NCI-H1417 (cell line): ENCODE results near the gene MRTFA.

Experiments used
- DNase-seq, 3 experiments: peaks; one replicate each; lab custom pipeline; 2025; lab: John Stamatoyannopoulos, UW

Gene MRTFA

DNA sequence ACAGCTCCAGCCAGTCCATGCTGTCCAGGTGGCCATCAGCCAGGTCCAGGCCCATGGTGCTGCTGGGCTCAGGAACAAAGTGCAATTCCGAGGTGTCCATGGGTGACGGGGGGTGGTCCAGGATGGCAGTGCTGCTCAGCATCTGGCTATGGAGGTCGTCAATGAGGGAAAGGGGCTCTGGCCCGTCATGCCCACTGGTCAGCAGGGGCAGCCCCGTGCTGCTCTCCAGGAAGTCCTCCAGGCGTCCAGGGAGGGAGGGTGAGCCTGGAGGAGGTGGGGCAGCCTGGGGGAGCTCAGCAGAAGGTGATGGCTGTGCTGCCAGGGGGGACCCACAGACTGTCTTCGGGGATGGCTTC is 225.0 kb downstream of the MRTFA start:
- DNase-seq, result no peak

DNA sequence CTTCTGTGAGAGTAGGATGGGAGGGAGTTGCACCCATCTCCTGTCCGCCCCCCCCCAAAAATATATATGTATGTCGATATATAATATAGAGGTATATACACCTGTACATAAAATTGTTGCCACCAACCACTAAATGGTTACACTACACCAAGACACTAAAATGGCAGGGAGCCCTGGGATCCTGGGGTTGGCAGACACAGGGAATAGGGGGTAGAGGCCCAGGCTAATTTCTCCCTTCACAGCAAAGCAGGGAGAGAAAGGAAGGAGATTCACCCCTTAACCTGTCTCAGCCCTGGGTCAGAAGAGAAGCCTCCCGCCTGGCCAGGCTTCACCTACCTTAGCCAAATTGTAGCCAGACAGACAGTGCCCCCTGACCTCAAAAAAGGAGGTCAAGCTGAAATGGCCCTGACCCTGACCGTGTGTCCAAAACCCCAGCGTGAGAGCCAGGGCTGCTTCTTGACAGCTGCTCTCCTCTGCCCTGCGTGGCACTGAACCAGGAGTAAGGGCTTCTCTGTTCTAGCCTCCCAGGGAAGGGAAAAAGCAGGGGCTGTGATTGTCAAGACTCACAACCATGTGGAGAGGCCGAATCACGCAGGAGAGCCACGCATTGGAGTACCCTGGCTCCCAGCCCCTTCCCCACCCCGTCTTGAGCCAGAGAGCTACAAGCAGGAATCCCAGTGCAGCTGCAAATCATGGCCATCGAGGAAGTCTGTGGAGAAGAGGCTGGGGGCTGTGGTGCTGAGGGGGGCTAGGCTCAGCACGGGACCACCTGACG is 225.6 kb downstream of the MRTFA start:
- DNase-seq, result no peak

DNA sequence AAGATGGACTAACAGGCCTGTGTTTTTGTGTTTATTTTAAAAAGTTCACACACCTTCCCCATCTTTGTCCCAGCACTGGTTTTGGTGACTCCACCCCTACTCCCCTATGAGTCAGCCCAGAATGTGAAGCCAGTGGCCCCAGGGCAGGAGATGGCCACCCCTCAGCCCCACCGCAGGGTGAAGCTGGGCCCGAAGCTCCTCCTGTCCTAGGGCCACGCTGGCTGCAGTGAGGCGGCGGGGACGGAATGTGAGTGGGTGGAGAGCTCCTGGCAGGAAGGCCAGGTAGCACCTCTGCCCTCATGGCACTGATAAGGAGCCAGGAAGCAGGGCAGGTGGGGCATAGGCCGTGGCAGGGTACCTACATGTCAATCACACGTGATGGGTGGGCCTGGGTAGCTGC is 226.2 kb downstream of the MRTFA start:
- no peak for DNase-seq

DNA sequence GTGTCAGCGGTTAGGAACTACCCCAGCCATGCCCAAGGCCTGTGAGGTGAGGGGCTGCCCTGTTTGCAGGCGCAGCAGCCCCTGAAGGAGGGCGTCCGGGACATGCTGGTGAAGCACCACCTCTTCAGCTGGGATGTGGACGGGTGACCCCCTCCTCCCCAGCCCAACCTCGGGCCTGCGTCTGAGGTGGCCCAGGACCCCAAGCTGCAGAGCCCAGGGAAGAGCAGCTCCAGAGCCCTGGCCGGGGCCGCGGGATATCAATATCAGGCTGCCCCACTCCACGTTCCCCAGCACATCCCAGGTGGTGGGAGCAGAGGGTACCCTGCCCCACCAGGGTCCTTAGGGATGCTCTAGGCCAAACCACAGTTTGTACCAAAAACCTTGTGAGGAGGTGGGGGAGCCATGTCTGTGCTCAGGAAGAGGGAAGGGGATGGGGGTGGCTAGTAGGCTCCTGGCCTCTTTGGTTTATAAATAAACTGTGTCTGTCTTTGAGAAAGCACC is 226.9 kb downstream of the MRTFA start:
- DNase-seq, result no peak

DNA sequence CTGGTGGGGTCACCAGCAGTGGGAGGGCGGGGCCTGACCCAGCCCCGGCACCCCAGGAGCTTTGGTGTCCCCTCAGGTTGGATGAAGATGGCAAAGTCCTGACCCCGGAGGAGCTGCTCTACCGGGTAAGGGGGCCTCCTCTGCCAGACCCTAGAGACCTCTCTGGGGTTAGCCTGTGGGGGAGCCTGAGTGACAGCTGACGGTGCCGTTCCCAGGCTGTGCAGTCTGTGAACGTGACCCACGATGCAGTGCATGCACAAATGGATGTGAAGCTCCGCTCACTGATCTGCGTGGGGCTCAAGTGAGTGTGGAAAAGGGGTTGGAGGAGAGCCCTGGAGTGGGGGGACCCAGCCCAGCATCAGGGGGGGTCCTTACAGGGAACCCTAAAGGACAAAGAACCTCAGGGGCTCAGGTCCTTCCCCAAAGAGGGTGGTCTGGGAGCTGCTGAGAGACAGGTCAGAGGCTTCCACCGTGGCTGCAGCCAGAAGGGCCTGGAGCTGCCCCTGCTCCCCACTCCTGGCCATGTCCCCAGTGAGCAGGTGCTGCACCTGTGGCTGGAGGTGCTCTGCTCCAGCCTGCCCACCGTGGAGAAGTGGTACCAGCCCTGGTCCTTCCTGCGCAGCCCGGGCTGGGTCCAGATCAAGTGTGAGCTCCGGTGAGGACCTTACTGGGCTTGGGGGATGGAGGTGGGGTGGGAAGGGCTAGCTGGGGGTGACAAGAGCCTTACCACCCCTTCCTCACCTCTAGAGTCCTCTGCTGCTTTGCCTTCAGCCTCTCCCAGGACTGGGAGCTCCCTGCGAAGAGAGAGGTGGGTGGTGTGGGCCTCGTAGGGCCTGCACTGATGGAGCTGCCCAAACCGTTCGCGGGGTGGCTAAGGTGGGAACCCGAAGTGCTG is 227.6 kb downstream of the MRTFA start:
- no peak for DNase-seq

DNA sequence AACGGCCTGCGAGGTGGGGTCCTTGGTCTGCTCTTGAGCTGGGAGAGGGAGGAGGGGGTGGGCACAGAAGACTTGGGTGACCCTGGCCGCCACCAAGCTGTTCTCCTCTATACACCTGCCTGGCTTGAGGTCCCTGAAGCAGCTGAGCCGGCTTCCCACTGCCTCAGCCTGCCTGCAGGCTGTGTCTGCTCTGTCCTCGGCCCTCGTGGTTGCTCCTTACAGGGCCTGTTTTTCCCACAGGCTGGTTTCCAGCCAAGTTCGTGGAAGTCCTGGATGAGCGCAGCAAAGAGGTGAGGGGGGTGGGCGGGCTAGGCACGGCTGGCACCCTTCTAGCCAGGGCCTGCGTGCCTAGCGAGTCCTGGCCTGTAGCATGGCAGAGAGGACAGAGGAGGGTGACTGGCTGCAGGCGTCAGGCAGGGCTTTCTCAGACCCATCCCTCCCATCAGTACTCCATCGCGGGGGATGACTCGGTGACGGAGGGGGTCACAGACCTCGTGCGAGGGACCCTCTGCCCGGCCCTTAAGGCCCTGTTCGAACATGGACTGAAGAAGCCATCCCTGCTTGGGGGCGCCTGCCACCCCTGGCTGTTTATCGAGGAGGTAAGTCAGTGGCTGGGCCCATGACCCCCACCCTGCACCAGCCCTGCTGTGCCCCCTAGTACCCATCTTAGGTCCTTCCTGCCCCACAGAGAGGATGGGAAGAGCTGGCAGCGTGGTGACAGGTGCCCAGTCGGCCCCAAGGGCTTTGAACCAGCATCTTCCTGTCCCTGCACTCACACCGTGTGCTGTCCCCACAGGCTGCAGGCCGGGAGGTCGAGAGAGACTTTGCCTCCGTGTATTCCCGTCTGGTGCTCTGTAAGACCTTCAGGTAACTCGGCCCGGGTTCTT is 228.4 kb downstream of the MRTFA start:
- DNase-seq, result no peak

DNA sequence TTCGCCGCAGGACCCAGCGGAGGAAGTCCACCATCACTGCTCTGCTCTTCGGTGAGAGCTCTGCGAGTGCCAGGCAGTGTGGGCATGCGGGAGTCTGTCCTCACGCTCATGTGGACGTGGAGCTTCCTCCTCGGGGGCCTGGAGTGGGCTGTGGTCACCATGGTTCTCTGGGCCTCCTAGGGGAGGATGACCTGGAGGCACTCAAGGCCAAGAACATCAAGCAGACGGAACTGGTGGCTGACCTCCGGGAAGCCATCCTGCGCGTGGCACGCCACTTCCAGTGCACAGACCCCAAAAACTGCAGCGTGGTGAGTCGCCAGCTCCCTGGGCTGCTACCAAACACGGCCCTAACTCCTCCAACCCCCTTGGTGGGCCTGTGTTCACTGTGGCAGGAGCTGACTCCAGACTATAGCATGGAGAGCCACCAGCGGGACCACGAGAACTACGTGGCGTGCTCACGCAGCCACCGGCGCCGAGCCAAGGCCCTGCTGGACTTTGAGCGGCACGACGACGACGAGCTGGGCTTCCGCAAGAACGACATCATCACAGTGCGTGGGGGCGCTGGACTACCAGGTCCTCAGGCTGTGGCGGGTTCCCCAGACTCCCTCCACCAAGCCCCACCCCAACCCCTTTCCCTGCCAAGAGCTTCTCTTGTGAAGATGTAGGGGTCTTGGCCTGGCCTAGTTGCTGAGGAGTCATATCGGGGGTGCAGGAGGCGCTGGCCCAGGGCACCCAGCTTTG is 229.3 kb downstream of the MRTFA start:
- no peak for DNase-seq

DNA sequence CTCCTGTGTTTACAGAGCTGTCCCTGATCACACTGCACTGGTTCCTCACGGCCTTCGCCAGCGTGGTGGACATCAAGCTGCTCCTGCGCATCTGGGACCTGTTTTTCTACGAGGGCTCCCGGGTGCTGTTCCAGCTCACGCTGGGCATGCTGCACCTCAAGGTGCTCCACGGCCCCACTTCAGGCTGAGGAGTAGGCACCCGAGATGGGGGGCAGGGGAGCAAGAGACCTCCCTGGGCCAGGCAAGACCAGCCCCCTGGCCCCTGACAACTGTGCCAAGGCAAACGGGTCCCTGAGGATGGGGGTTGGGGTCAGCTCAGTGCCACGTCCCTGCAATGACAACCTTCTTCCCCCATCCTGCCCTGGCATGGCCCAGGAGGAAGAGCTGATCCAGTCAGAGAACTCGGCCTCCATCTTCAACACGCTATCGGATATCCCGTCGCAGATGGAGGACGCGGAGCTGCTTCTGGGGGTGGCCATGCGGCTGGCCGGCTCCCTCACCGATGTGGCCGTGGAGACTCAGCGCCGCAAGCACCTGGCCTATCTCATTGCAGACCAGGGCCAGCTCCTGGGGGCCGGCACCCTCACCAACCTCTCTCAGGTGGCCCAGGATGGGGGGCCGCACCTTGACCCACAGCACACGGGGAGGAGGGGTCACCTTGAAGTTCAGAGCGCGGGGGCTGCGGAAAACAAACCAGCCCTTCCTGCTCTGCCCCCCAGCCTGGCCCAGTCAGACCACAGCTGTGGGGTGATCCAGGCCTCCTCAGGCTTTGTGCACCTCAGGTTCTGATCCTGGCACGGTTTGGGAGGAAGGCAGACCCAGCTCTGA is 230.2 kb downstream of the MRTFA start:
- DNase-seq, result no peak

DNA sequence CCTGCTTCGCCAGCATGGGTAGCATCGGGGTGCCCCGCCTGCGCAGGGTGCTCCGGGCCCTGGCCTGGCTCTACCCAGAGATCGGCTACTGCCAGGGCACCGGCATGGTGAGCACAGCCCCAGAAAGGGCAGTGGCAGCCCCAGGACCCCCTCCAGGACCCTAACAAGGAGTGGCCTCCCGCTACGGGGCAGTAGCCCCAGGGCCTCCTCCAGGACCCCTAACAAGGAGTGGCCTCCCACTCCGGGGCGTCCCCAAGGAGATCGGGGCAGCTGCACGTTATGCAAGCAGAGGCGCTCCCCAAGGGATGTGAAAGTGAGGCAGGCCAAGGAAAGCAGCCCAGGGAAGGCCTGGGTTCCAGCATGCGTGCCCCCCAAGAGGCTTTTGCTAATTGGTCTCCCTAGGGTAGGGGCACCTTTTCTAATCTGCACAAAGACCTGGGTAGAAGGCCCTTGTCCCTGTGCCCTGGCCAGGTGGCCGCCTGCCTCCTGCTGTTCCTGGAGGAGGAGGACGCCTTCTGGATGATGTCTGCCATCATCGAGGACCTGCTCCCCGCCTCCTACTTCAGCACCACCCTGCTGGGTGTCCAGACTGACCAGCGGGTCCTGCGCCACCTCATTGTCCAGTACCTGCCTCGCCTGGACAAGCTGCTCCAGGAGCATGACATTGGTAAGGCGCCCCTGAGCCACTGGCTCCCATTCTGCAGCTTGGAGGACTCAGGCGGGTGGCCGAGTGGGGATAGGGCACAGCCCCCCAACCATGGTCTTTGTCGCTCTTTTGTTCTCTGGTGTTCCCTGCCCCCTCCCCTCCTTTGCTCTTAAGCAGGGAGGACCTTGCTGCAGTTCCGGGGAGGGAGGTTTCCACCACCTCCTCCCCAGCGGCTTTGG is 231.1 kb downstream of the MRTFA start:
- DNase-seq, result no peak

DNA sequence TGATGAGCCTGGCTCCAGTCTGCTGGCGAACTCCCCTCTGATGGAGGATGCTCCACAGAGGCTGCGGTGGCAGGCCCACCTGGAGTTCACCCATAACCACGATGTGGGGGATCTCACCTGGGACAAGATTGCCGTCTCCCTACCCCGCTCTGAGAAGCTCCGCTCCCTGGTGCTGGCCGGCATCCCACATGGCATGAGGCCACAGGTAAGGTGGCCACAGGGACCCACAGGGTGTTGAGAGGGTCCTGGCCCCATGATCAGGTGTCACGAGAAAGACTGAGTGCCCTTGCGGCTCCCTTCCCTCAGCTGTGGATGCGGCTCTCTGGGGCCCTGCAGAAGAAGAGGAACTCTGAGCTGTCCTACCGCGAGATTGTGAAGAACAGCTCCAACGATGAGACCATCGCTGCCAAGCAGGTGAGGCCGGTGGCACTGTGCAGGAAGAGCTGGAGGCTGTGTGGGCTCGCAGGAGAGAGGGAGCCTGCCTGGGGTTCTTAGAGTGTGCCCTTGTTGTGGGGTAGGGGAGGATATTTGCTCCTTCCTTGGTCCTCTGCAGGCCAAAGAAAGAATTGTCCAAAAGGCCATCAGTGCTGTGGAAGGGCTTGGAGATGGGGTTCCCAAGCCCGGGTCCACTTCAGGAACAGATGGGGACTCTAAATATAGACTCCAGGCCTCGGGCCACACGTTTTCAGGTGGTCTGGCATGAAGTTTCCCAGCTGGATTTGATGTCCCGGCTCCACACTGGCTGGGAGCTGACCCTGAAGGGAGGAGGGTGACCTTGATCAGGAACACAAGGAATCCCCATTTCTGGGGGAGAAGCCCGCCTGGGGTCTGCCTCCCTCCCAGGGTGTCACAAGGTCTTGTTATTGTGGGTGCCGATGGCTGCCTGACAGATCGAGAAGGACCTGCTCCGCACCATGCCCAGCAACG is 232.0 kb downstream of the MRTFA start:
- no peak for DNase-seq

DNA sequence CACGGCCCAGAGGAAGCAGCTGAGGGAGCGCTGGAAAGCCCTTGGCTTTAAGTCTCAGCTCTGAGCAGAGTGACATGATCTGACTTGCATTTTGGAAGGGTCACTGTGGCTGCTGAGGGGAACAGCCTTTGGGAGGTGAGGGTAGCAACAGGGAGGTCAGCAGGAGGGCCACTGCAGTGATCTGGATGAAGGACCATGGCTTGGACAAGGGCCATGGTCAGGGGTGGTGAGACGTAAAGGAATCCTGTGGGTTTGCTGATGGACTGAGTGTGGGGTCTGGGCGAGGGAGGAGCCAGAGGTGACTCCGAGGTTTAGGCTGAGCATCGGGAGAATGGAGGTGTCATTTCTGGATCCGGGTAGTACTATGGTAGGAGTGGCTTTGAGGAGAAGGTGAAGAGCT is 232.9 kb downstream of the MRTFA start:
- DNase-seq, result no peak

DNA sequence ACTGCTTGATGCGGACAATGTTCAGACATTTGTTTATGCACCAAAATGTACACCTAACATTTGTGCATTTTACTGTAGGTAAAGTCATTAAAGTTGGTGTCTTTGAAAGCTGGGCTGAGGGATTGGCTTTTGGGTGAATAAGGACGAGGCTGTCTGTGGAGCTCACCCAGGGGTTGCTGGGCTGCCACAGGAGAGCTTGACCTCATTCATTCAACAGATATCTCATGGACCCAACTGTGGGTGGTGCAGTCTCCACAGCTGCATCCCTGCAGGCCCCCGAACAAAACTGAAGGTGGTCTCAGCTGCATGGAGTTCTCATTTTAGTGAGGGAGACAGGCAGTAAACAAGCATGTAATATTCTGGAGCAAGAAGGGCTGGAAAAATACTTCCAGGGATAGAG is 233.4 kb downstream of the MRTFA start:
- no peak for DNase-seq

DNA sequence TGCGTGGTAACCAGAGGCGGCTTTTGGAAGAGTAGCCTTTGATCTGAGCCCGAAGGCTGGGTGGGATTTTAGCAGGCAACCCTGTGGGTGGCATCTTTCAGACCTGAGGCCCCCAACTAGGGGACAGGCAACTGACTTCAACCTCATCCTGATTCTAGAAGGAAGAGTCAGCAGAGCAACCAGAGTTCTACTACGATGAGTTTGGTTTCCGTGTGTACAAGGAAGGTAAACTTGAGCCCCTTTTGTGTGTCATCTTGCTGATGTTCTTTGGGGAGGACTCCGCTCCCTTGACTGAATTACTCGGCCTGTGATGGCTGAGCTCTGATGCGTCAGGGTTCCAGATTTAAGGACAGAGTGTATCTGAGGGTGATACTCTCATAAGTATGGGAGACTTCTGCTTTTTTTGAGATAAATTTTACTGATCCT is 234.5 kb downstream of the MRTFA start:
- no peak for DNase-seq

DNA sequence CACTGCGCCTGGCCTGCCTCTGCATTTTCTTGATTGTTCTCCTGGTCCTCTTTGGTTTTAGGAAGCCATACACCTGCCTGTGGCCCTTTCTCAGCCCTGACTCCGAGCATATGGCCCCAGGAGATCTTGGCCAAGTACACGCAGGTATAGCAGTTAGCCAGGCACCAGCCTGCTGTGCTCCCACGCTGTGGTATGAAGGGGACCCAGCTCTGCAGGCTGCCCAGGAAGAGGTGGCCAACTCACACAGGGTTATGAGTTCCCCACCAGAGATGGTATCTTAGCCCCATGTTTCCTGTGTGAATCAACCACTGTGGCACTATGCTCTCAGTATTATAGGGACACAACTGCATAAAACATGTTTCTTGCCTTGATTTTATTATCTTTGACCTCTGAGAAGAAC is 235.0 kb downstream of the MRTFA start:
- DNase-seq, result no peak

DNA sequence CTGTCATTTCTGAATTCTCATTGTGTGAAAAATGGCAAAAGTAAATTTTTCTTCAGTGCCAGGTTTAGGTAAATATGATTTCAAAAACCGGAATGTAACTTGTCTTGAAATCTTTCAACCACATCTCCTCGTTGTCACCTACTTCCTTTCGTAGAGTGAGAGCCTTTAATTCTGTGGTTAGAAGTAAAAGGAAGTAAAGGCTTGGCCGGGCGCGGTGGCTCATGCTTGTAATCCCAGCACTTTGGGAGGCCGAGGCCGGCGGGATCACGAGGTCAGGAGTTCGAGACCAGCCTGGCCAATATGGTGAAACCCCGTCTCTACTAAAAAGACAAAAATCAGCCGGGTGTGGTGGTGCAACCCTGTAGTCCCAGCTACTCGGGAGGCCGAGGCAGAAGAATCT is 236.4 kb downstream of the MRTFA start:
- no peak for DNase-seq

DNA sequence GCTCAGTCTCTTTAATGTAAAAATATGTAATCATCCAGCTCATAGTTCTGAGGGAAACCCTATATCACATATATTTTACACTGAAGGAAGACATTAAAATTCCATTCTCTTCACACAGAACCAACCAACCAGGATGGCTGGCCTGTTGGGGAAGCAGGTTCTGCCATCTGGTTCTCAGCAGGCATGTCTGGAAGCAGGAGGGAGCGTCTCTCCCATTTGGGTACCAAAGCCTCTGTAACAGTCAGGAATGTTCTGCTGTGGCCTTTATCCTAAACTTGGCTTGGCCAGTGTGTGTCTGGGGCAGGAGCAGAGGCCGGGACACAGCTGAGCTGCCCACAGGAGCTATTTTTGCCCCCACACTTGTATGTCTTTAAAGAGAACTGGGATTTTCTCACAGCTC is 236.9 kb downstream of the MRTFA start:
- no peak for DNase-seq

DNA sequence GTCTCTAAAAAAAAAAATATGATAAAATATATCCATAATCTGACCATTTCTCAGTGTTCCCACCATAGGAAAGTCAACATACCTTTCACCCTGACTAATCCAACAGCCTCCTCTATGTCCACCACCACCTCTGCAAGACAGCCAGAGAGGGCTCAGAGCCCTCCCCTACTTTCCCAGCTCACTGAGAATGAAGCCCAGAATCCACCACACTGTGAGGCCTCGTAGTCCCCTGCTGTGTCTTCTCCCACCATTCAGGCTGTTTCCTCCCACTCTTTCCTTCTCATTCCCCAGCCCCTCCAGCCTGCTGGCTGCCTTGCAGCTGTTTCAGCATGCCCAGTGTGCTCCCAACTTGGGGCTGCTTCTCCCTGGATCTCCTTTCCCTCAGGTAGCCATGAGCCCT is 239.1 kb downstream of the MRTFA start:
- peak in 1 of 3 experiments; percentile 15 for DNase-seq

DNA sequence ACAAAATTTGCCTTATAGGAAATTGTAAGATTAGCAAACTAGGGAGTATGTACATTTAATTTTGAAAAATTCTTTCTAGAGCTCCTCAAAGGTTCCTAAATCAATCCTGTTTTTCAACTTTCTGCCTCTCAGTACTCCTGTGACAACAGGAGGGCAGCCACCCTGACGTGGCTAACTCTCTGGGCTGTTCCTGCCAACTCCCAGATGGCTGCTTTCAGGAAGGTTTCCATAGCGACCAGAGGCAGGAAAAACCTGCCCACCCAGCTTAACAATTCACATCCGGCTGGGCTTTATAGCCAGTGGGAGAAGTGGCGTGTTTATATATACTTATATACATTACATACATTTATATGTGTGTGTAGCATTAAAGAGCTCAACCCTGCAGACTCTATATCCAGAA is 239.6 kb downstream of the MRTFA start:
- DNase-seq, result peak in 2 of 3 experiments; percentile 73 to 88
